ENCODE results near the gene IL17RB. TPM values are rescaled to one million over a fixed set of nuclear protein-coding genes. Genes with fewer than 3 reads are reported as not detected.

IL17RB gene
- polyA plus RNA-seq, 2 of the 4 experiments (the other 2 are of a cell fraction): 1.9 to 2.2 TPM

DNA sequence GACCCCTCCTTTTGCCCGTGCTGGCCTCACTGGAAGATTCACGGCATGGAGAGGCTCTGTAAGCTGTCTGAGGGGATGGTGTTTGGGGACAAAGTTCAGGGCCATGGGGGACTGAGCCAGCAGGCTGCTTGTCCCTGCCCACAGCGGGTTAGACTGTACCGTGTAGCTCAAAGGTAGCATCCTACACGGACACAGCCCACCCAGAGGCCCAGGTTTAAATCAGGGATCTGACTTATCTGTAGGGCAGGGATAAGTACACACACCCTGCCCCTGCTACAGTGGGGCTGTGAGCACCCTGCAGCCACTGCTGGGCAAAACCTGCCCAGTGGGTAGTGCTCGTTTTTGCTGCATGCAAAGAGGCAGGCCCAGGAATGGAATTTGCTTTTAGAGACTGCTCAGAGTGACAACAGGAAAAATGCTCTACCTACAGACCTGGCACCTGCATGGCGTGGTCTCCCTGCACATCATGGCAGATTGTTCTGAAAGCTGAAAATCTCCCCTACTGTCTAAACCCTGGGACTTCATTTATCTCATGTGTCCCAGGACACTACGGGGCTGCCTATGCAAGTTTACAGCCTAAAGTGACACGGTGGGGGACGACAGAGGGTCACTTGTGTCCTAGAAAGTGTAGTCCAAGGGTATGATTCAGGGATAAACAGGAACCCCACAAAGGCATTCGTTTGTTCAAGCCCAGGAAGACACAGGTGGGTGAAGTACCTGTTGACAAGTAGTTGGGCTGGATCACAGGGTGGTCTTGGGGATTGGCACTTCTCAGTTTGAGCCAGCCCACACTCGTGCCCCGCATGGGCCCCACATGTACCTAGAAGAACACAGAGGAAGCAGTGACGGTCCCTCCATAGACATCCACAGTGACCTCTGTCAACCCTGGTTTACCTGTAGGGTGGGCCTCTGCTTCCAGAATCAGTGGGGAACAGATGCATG is 27.9 kb upstream of the IL17RB start:
- POLR2A ChIA-PET: no interaction called here
- no peak overlapping the region for H3K4me3 ChIP-seq
- WGBS (ENCODE audit: missing lambda C conversion rate): 75% methylated on average over 10 of the region's 14 CpGs
- CTCF ChIA-PET: no interaction called here
- H3K4me2 ChIP-seq: no peak overlapping the region
- H3K27ac ChIP-seq: no peak overlapping the region
- DNase-seq (ENCODE audit: low read depth in 1 of 2, low spot score in 1 of 2) (no peak), ATAC-seq (no peak), FAIRE-seq (no peak)
- H3K4me1 ChIP-seq: no peaks in the 10 kb centered on the region
- no peaks in the 10 kb centered on the region for H3K9me3 ChIP-seq
- no peak for TF ChIP-seq POLR2A (IDR thresholded peaks at IDR 0.05; ENCODE audit: low read length)
- TF ChIP-seq ZNF302 (CRISPR knock-in tag; IDR thresholded peaks at IDR 0.05): no peak
- TF ChIP-seq HEYL (CRISPR knock-in tag; IDR thresholded peaks at IDR 0.05): no peak
- no peak for TF ChIP-seq MAZ (IDR thresholded peaks at IDR 0.05; ENCODE audit: borderline replicate concordance, low read depth, low read length)
- TF ChIP-seq, protein P1, sequence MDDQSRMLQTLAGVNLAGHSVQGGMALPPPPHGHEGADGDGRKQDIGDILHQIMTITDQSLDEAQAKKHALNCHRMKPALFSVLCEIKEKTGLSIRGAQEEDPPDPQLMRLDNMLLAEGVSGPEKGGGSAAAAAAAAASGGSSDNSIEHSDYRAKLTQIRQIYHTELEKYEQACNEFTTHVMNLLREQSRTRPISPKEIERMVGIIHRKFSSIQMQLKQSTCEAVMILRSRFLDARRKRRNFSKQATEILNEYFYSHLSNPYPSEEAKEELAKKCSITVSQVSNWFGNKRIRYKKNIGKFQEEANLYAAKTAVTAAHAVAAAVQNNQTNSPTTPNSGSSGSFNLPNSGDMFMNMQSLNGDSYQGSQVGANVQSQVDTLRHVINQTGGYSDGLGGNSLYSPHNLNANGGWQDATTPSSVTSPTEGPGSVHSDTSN (IDR thresholded peaks at IDR 0.05): no peak
- no peak for TF ChIP-seq JUNB (IDR thresholded peaks at IDR 0.05)
- no peak for TF ChIP-seq TP53 (CRISPR knock-in tag; IDR thresholded peaks at IDR 0.05)
- no peak for TF ChIP-seq ZFP36 (IDR thresholded peaks at IDR 0.05; ENCODE audit: borderline replicate concordance, partially characterized antibody)
- no peak for TF ChIP-seq JUN (IDR thresholded peaks at IDR 0.05)
- no peak for TF ChIP-seq FOSB (CRISPR knock-in tag; IDR thresholded peaks at IDR 0.05)
- TF ChIP-seq HOXA7 (CRISPR knock-in tag; IDR thresholded peaks at IDR 0.05): no peak
- TF ChIP-seq KDM5A (IDR thresholded peaks at IDR 0.05): no peak
- TF ChIP-seq, protein P2, sequence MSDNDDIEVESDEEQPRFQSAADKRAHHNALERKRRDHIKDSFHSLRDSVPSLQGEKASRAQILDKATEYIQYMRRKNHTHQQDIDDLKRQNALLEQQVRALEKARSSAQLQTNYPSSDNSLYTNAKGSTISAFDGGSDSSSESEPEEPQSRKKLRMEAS (IDR thresholded peaks at IDR 0.05): no peak
- TF ChIP-seq, protein P3, sequence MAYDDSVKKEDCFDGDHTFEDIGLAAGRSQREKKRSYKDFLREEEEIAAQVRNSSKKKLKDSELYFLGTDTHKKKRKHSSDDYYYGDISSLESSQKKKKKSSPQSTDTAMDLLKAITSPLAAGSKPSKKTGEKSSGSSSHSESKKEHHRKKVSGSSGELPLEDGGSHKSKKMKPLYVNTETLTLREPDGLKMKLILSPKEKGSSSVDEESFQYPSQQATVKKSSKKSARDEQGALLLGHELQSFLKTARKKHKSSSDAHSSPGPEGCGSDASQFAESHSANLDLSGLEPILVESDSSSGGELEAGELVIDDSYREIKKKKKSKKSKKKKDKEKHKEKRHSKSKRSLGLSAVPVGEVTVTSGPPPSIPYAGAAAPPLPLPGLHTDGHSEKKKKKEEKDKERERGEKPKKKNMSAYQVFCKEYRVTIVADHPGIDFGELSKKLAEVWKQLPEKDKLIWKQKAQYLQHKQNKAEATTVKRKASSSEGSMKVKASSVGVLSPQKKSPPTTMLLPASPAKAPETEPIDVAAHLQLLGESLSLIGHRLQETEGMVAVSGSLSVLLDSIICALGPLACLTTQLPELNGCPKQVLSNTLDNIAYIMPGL (CRISPR knock-in tag; IDR thresholded peaks at IDR 0.05; ENCODE audit: borderline replicate concordance): no peak
- no peak for TF ChIP-seq RARB (CRISPR knock-in tag; IDR thresholded peaks at IDR 0.05)
- TF ChIP-seq POLR2AphosphoS2 (conservative IDR thresholded peaks at IDR 0.05; ENCODE audit: low read length): no peak
- TF ChIP-seq RNF2 (IDR thresholded peaks at IDR 0.05; ENCODE audit: borderline replicate concordance, low read depth): no peak
- TF ChIP-seq ZC3H11A (IDR thresholded peaks at IDR 0.05): no peak
- no peak for TF ChIP-seq RFX5 (IDR thresholded peaks at IDR 0.05)
- no peak for TF ChIP-seq HOXB5 (CRISPR knock-in tag; IDR thresholded peaks at IDR 0.05)

DNA sequence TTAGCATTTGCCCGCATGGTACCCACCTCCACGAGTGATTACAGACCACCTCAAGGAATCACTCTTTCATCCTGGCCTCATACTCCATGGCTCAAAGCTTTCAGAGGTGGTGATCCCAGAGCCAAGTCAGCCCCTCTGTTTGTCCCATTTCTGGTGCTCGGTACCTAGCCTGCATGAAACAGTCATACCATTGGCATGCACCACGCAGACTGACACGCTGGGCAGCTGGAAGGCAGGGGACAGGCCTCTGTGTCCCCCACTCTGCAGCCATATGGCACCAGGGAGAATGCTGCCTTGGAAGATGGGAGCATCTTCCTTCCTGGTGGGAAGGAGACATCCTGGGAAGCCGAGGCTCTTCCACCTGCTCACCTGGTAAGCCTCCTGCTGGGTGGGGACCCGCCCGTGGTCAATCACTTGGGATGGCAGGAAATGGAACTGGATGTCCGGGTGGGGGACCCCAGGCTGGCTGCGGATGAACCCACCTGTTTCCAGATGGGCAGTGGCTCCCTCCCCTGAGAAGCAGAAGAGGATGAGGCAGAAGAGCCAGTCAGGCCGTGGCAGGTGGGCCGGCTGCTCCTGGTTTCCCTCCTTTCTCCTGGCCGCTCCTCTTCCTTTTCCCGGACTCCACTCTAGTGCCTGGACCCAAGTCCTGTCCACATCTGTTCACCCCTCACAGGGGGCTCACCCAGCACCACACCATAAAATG is 27.1 kb upstream of the IL17RB start:
- no peak overlapping the region for H3K4me3 ChIP-seq
- no peak for TF ChIP-seq NPAS2 (CRISPR knock-in tag; IDR thresholded peaks at IDR 0.05; ENCODE audit: borderline replicate concordance)
- no peak for TF ChIP-seq GATA3 (IDR thresholded peaks at IDR 0.05; ENCODE audit: borderline replicate concordance)
- TF ChIP-seq, protein P4, sequence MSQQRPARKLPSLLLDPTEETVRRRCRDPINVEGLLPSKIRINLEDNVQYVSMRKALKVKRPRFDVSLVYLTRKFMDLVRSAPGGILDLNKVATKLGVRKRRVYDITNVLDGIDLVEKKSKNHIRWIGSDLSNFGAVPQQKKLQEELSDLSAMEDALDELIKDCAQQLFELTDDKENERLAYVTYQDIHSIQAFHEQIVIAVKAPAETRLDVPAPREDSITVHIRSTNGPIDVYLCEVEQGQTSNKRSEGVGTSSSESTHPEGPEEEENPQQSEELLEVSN (IDR thresholded peaks at IDR 0.05; ENCODE audit: borderline replicate concordance, low read depth): no peak
- TF ChIP-seq JUNB (IDR thresholded peaks at IDR 0.05): no peak
- WGBS (ENCODE audit: missing lambda C conversion rate): 86% methylated on average over 9 of the region's 14 CpGs
- no peak overlapping the region for H3K4me2 ChIP-seq
- FAIRE-seq: no peak
- no peaks in the 10 kb centered on the region for H3K4me1 ChIP-seq
- no peak for DNase-seq (ENCODE audit: low read depth in 1 of 2, low spot score in 1 of 2)
- ATAC-seq: no peak
- ChIA-PET POLR2A (no interaction called here), CTCF (interaction anchor here (1.1 kb wide), 1 partner anchor 26 kb away, joined by 4 read pairs; no protein-coding TSS in a partner anchor)
- H3K27ac ChIP-seq: no peak overlapping the region
- H3K9me3 ChIP-seq: no peaks in the 10 kb centered on the region
